Stimulated activated CD8-positive, alpha-beta memory T cell treated with anti-CD3 and anti-CD28 coated beads, Interleukin-4, amount 100 ng/mL, for 48 hours (primary cell): ENCODE results near the gene PTPN2.
A peak's percentile ranks its signal among the peaks of the same experiment; 100 is the strongest.
"Not testable (repeated sequence)": the region's sequence is repeated elsewhere in the genome, so short reads cannot be mapped to it uniquely, and the experiment has no call there.

Source experiments
- DNase-seq: peaks from one replicate; pipeline ENCODE4 v3.0.0-alpha.2; 2020

Gene PTPN2

GRCh38 chr18:12890964-12891363 is 6.9 kb upstream of the PTPN2 start:
- no peak for DNase-seq

- DNase-seq = no peak
Measured at GRCh38 chr18:12886498-12887126, 2.6 kb upstream of the PTPN2 start.

- DNase-seq = no peak
Measured at GRCh38 chr18:12885500-12885899, 1.5 kb upstream of the PTPN2 start.

- DNase-seq = no peak
Measured at GRCh38 chr18:12884406-12885323, 628 bp upstream of the PTPN2 start.

- no peak for DNase-seq
Measured at GRCh38 chr18:12883372-12883683, 709 bp downstream of the PTPN2 start.

GRCh38 chr18:12882453-12883371 is 1.3 kb downstream of the PTPN2 start:
- peak; percentile 44 for DNase-seq

- no peak for DNase-seq
Measured at GRCh38 chr18:12880541-12880910, 3.5 kb downstream of the PTPN2 start.

- DNase-seq = no peak
Measured at GRCh38 chr18:12879840-12880540, 4.0 kb downstream of the PTPN2 start.

GRCh38 chr18:12874992-12875391 is 9.0 kb downstream of the PTPN2 start:
- DNase-seq = not testable (repeated sequence)

- not testable (repeated sequence) for DNase-seq
Measured at GRCh38 chr18:12873961-12874567, 10.0 kb downstream of the PTPN2 start.

- no peak for DNase-seq
Measured at GRCh38 chr18:12872408-12872807, 11.6 kb downstream of the PTPN2 start.

GRCh38 chr18:12868576-12868975 is 15.5 kb downstream of the PTPN2 start:
- DNase-seq = no peak

- no peak for DNase-seq
Measured at GRCh38 chr18:12867441-12868123, 16.5 kb downstream of the PTPN2 start.

GRCh38 chr18:12863687-12864216 is 20.3 kb downstream of the PTPN2 start:
- DNase-seq = no peak

GRCh38 chr18:12862874-12863482 is 21.1 kb downstream of the PTPN2 start:
- no peak for DNase-seq

- no peak for DNase-seq
Measured at GRCh38 chr18:12862467-12862866, 21.6 kb downstream of the PTPN2 start.

- DNase-seq = no peak
Measured at GRCh38 chr18:12861637-12862036, 22.4 kb downstream of the PTPN2 start.

GRCh38 chr18:12860530-12860929 is 23.5 kb downstream of the PTPN2 start:
- no peak for DNase-seq

GRCh38 chr18:12858991-12859390 is 25.0 kb downstream of the PTPN2 start:
- DNase-seq = no peak

GRCh38 chr18:12857991-12858544 is 26.0 kb downstream of the PTPN2 start:
- DNase-seq = no peak
